ENCODE data around the gene HOXD8. TPM values are rescaled to one million over a fixed set of nuclear protein-coding genes. Genes with fewer than 3 reads are reported as not detected.
A peak's percentile ranks its signal among the peaks of the same experiment; 100 is the strongest.

Gene HOXD8
- total and polyA plus RNA-seq, 2 of the 8 experiments (the other 6 are each of a cell fraction or from before 2014, with no cell fraction given) = not detected

DNA sequence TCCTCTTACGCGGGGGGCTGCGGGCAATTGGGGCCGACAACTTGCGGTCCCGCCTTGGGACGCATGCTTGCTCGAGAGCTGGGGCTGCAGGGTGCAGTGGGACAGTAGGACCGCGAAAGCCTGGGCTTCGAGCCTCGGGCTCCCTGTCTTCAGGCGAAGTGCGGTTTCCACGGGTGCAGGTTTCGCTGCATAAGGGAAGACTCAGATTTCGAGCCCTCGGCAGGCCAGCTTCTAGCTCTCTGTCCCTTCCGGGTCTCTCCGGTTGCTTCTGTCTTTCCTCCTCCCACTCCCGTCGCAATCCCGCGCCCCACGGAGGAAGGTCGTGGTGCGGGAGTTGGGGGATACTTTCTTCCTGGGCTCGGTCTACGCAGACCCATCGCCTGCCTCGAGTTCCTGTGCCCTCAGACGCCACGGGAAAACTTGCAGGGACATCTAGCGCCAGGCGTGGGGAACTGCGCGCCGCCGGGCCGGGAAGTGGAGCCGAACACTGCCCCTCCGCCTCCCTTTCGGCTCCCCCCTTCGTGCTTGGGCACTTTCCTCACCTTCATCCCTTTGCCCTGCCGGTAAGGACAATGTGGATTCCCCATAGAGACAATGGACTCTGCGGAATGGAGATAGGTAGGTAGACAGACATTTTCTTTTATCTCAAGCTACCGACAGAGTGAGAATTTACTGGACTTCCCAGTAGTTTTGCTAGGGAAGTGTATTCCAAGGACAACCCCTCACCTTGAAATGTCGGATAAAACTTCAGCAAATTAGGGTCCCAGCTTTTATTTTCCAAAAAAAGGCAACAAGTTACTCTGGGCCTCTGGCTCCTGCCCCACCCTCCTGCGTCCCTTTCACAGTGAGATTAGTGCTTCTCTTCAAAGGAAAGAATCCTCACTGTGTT lies 41.2 kb upstream of the HOXD8 start (continued):
- TF ChIP-seq SIN3A (conservative IDR thresholded peaks at IDR 0.05 in 1 of 2, IDR thresholded peaks at IDR 0.05 in 1 of 2; ENCODE audit: low read depth in 1 of 2, low read length in 2 of 2) (no peak; a peak in 1 of 4 replicates), PHF8 (conservative IDR thresholded peaks at IDR 0.05; ENCODE audit: low read depth, low read length) (no peak), EGR1 (IDR thresholded peaks at IDR 0.05; ENCODE audit: borderline replicate concordance, low read depth, low read length) (peak; percentile 77), KDM1A (IDR thresholded peaks at IDR 0.05; ENCODE audit: borderline replicate concordance, low read length) (no peak; the same call in 1 of the 2 replicates), RAD21 (IDR thresholded peaks at IDR 0.05 in 1 of 2, conservative IDR thresholded peaks at IDR 0.05 in 1 of 2; ENCODE audit: low read depth in 2 of 2, low read length in 2 of 2) (peak; percentile 48 to 61), POU5F1 (IDR thresholded peaks at IDR 0.05; ENCODE audit: low read depth, low read length) (no peak), RXRA (IDR thresholded peaks at IDR 0.05; ENCODE audit: insufficient read depth, low read depth, low read length) (no peak), CTBP2 (IDR thresholded peaks at IDR 0.05; ENCODE audit: borderline replicate concordance, insufficient read depth, insufficient read length, low read length) (peak; percentile 100), TCF12 (IDR thresholded peaks at IDR 0.05; ENCODE audit: low read depth, low read length) (0 out of 2 replicates have a peak, but pooled peaks have one; percentile 58), JUND (IDR thresholded peaks at IDR 0.05; ENCODE audit: low read length) (no peak), CHD2 (IDR thresholded peaks at IDR 0.05; ENCODE audit: low read length) (no peak), CBX5 (IDR thresholded peaks at IDR 0.05; ENCODE audit: low read depth, low read length) (no peak), POLR2AphosphoS5 (IDR thresholded peaks at IDR 0.05; ENCODE audit: low read depth, low read length) (no peak), GTF2F1 (IDR thresholded peaks at IDR 0.05; ENCODE audit: borderline replicate concordance, low read depth, low read length) (no peak), ASH2L (IDR thresholded peaks at IDR 0.05; ENCODE audit: low read length) (peak; percentile 44), RFX5 (IDR thresholded peaks at IDR 0.05; ENCODE audit: borderline replicate concordance, low read depth, low read length) (no peak), BCL11A (IDR thresholded peaks at IDR 0.05; ENCODE audit: low read depth in 2 of 2, low read length in 2 of 2) (no peak), JUN (IDR thresholded peaks at IDR 0.05; ENCODE audit: low read depth, low read length) (no peak)
- TF ChIP-seq, protein P1, sequence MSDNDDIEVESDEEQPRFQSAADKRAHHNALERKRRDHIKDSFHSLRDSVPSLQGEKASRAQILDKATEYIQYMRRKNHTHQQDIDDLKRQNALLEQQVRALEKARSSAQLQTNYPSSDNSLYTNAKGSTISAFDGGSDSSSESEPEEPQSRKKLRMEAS (IDR thresholded peaks at IDR 0.05) = peak; percentile 64
- TF ChIP-seq, protein P2, sequence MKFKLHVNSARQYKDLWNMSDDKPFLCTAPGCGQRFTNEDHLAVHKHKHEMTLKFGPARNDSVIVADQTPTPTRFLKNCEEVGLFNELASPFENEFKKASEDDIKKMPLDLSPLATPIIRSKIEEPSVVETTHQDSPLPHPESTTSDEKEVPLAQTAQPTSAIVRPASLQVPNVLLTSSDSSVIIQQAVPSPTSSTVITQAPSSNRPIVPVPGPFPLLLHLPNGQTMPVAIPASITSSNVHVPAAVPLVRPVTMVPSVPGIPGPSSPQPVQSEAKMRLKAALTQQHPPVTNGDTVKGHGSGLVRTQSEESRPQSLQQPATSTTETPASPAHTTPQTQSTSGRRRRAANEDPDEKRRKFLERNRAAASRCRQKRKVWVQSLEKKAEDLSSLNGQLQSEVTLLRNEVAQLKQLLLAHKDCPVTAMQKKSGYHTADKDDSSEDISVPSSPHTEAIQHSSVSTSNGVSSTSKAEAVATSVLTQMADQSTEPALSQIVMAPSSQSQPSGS (IDR thresholded peaks at IDR 0.05; ENCODE audit: low read length) = no peak
